Epidermal melanocyte (primary cell): ENCODE results near the gene B4GALT1.

Experiments
- DNase-seq: peaks from one replicate; pipeline ENCODE4 v3.0.0; 2011; ENCODE audit warnings: low spot score; ENCODE audit not compliant: insufficient read length

The B4GALT1 gene, protein sequence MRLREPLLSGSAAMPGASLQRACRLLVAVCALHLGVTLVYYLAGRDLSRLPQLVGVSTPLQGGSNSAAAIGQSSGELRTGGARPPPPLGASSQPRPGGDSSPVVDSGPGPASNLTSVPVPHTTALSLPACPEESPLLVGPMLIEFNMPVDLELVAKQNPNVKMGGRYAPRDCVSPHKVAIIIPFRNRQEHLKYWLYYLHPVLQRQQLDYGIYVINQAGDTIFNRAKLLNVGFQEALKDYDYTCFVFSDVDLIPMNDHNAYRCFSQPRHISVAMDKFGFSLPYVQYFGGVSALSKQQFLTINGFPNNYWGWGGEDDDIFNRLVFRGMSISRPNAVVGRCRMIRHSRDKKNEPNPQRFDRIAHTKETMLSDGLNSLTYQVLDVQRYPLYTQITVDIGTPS

DNA sequence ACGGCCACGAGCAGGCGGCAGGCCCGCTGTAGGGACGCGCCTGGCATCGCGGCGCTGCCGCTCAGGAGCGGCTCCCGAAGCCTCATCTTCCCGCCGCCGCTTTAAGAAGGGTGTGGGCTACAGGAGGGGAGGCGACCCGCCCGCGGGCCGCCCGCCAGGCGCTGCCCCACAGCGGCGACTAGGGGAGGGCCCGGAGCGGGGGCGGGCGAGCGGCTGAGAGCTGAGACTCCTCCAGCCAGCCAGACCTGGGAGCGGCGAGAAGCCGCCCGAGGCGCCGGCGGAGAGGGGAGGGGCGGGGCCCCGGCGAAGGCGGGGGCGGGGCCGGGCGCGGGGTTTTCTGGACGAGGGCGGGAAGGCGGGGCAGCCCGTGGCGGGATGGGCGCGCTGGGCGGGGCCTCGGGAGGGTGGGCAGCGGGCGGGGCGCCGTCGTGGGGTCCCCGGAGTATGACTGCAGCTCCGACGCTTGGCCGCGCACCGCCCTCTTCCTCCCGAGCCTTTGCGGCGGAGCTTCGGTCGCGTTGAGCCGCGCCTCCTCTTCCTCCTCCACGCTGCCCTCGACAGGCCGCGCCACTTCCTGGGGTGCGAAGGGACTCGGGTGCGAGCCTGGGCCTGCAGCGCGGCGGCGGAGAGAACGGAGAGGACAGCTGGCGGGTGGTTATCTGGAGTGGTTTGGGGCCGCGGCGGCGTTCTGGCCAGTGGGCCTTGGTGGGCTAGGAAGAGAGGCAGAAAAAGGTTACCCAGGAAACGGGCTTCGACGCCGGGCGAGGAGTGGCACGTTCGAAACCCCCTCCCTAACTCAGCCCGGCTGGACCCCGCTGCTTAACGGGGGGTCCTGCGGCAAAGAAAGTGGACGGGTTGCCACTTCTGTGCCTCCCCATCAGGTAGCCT is at the start of gene B4GALT1:
Gene B4GALT1 (minus strand): TSS at position 253 of the 888 bp plus-strand sequence. CDS start 167 bp downstream, at position 86.
- DNase-seq = peak; percentile 86

DNA sequence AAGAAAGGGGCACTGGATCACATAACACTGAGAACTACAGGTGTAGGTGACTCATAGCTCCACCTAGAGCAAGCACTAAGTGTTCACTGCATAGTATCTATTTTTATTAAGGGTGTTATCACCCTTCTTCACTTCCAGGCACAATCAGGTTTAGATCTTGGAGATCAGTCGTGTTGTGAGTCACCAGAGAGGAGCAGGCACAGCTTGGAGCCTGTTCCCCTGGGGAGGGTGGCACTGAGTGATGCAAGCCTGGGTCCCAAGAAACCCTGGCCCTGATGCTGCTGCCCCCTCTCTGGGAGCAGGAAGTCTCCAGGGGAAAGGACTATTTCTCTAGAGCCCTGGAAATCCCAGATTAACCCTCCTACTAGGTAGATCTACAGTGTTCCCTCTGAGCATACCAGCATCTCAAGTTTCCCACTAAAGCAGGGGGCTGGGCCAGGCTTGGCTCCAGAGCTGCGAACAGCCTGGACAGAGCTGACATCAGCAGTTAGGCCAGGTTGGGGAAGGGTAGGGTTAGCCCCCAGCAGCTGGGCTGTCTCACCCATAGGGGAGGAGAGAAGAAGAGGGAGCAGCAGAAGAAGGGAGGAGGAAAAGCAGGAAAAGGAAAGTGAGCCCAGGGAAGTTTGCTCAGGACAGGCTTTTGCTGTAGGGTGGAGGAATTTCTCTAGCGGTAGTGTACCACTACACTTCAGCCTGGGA is 44.7 kb upstream of the B4GALT1 start:
- no peak for DNase-seq

DNA sequence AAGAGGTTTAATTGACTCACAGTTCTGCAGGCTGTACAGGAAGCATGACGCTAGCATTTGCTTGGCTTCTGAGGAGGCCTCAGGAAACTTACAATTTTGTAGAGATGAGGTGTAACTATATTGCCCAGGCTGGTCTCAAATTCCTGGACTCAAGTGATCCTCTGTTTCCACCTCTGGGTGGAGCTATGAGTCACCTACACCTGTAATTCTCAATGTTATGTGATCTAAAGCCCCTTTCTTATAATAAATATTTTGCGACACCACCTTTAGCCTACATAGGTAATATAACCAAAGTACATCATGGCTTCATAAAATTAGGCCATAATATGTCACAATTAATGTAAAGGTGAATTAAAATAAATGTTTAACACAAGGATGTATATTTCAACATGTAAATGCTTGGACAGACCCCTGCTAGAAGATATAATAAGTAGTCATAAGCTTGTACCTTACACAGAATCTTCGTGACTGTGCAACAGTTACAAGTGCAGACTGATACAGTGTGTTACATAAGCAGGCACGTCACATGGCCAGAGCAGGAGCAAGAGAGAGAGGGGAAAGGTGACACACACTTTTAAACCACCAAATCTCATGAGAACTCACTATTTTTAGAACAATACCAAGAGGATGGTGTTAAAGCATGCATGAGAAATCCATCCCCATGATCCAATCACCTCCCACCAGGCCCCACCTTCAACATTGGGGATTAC is 43.0 kb upstream of the B4GALT1 start:
- DNase-seq = no peak

DNA sequence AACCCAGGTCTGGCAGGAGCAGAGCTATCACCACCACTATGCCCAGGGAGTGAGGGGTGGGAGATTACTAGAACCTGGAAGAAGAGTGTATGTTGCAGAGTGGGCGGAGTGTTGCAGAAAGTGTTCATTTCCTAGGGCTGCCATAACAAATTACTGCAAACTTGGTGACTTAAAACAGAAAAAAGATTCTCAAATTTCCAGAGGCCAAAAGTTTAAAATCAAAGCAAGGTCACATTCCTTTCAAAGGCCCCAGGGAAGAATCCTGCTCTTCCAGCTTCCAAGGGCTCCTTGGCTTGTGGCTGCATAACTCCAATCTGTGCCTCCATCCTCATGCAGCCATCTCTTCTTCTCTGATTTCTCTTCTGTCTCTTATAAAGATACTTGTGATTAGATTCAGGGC is 42.3 kb upstream of the B4GALT1 start:
- DNase-seq = no peak

DNA sequence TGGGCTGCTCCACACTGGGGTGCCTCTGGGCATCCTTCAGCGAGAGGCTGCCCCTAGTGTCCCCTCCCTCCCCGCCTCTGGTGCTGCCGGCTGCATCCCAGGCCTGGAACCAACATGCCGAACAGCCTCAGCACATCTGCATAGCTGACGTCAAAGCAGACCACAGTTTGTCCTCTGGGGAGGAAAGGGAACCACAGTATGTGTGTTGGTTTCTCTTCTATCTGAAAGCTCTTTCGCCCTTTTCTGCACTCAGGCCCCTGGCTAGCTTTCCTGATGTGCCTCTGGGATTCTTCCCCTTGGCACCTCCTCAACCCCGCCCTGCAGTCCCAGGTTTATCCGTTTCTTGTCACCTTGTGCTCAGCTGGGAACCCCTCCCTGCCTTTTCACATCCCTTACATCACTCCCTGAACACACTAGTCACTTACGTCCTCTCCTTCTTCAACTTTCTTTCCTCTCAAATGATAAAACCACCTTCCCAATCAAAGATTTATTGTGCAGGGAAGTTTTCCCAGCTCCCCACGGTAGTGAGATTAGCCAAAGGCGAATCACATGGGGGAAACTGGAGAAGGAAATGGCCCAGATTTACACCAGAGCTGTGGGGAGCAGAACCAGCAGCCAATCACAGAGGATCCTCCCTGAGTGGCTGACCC is 35.5 kb upstream of the B4GALT1 start:
- peak; percentile 41 for DNase-seq

DNA sequence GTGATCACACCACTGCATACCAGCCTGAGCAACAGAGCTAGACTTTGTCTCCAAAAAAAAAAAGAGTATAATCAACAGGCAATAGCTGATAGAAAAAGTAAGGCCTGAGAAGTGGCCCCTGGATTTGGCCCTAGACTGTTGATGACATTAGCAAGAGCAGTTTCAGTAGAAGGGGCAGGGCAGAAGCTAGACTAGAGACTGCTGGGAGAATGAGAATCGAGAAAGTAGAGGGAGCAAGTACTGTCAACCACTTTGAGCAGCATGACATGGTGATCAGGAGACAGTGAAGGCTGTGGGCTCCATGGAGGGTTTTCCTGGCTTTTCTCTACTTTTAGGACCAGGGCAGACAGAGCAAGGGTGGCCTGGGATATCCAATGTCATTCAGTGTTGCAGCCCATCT is 34.9 kb upstream of the B4GALT1 start:
- DNase-seq = no peak

DNA sequence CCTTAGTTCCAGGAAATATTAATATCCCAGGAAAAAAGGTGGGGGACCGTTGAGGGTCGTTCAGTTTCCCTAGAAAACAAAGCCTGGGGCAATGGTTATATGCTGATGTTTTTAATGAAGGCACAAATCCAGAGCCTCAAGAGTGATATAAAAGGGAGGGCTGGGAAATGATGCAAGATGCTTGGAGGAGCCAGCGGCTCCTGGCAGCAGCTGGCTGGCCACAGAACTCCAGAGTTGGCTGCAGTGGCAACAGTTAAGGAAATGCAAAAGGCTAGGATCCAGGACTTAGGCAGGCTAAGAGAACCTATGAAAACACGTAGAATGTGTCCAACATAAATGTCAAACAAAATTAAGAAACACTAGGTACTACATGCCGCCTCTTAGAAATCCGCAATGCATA is 31.0 kb upstream of the B4GALT1 start:
- no peak for DNase-seq

DNA sequence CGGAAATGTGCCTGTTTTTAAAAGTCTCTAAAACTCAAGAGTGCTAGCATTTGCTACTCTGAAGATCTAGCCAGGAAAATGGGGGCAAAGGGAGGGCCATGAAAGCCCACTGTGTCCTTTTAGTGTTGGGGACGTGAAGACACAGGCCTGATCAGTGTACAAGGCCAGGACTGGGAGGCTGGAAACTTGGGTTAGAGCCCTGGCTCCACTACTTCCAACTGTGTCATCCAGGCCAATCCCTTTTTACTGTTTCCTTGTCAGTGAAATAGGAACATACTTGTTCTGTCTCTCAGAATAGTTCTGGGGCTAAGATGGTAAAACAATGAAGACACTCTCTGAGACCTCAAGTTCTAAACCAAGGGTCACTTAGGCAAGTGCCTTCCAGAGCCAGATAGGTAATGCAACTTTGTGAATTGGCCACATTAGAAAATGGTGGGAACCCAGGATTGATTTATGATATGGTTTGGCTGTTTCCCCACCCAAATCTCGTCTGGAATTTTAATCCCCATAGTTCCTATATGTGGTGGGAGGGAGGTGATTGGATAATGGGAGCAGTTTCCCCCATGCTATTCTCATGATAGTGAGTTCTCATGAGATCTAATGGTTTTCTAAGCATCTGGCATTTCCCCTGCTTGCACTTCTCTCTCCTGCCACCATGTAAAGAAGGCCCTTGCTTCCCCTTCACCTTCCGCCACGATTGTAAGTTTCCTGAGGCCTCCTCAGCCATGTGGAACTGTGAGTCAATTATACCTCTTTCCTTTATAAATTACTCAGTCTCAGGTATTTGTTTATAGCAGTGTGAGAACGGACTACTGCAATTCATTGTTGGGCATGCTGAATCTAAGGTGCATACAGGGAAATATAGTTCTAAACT is 30.4 kb upstream of the B4GALT1 start:
- DNase-seq = no peak

DNA sequence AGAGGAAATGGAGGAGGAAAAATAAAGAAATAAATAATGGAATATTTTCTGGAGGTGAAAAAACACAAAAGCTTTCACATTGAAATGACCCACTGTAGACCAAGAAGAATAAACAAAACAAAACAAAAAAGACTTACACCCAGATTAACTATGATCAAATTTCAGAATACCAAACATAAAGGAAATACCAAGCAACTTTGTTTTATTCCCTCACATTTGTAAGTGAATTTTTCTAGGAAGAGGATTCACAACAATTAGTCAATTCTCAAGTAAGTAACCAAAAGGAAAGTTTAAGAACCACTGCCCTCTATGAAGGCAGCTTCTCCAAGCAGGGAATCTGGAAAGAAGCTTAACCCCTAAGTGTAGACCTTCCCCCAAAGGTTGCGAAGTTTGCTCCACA is 29.6 kb upstream of the B4GALT1 start:
- no peak for DNase-seq

DNA sequence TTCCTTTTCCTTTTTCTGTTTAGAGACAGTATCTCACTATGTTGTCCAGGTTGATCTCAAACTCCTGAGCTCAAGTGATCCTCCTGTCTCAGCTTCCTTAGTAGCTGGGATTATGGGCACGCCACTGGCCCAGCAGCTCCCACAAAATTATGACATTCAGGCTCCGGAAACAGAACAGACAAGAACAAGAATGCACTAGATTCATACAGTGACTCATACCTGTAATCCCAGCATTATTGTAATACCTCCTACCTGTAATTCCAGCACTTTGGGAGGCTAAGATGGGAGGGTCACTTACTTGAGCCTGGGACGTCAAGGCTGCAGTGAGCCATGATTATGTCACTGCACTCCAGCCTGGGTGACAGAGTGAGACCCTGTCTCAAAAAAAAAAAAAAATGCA is 26.7 kb upstream of the B4GALT1 start:
- DNase-seq = no peak

DNA sequence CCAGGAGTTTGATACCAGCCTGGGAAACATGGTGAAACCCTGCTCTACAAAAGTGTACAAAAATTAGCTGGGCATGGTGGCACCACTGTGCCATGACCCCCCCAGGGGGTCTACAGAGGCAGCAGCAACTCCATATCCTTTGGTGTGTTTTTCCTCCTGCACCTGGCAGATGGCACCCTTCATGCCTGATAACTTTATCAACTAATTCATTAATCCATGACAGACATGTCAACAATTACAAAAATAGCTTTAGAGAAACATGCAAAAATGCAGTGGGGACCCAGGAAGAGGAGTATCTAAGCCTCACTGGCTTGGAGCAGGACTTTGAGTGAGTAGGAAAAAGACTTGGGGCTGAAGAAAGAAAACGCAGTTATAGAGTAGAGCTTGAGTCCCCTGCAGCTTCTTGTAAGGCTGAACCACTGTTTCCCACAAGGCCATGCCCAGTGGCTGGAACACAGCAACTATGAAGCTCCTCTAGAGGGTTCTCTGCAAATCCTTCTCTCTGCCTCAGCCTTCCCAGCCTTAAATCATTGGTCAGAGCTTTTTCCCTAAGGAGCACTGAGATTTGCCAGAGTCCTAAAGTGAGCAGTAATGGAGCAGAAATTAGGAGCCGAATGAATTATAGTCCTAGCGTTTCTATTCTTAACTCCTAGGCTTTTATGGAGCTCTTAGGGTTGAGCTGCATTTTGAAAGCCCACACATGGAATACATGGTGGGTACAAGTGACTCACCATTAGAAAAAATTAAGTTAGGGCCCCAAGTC is 25.5 kb upstream of the B4GALT1 start:
- DNase-seq = no peak

DNA sequence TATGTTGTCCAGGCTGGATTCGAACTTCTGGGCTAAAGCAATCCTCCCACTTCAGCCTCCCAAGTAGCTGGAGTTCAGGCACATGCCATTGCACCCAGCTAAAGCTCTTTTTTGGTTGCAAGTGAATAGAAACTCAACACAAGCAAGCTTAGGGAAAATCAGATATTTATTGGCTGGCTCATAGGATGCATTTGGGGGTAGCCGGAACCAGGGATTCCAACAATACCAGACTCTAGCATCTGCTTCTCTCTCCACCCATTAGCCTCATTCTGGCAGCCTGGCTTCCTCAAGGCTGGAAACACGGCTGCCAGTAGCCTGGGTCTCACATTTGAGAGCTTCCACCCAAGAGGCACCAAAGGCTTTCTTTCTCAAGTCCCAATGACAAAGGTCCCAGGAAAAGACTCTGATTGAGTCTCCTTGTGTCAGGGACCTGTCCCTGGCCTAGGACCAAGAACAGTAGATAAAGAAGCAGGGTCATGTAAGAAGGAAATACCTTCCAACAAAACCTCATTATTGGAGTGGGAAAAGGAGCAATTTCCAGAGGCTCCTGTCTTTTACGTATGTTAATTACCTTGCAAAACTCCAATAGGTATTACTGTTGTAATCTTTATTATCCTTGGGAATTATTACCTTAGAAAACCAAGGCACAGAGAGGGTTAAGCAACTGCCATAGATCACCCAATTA is 23.0 kb upstream of the B4GALT1 start:
- no peak for DNase-seq

DNA sequence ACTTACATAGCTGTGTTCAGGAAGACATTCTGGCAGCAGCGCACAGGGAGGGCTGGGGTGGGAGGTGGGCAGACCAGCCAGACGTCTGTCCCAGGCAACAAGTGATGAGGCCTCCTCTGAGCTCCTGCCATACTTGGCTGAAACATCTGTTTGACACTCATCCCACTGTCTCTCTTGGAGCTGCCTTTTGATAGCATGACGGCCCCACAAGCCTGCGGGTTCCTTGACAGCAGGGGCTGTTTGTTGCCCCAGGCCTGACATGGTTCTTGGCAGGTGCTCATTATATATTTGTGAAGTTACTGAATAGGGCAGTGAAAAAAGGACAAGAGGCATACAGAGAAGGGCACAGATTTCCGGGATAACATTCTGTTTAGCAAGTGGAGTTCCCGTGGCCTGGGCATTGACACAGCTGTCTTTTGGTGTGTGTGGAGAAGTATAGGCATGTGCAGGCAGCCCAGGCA is 22.2 kb upstream of the B4GALT1 start:
- no peak for DNase-seq

DNA sequence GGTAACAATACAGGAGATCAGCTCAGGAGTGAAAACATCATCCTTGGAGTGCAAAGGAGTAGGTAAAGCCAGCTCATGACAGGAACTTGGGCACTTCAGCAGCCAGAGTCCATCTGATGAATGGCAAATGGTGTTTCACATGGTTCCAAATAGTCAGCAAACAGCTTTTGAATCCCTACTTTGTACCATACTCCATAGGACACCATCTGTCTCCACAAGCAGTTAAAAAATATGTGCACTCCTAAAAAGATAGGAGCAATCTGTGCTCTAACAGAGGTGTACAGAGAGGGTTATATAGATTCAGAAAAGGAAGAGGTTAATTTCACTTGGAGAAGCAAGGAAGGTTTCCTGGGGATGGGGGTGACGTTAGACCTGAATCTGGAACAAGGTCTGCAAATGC is 21.6 kb upstream of the B4GALT1 start:
- DNase-seq = no peak

DNA sequence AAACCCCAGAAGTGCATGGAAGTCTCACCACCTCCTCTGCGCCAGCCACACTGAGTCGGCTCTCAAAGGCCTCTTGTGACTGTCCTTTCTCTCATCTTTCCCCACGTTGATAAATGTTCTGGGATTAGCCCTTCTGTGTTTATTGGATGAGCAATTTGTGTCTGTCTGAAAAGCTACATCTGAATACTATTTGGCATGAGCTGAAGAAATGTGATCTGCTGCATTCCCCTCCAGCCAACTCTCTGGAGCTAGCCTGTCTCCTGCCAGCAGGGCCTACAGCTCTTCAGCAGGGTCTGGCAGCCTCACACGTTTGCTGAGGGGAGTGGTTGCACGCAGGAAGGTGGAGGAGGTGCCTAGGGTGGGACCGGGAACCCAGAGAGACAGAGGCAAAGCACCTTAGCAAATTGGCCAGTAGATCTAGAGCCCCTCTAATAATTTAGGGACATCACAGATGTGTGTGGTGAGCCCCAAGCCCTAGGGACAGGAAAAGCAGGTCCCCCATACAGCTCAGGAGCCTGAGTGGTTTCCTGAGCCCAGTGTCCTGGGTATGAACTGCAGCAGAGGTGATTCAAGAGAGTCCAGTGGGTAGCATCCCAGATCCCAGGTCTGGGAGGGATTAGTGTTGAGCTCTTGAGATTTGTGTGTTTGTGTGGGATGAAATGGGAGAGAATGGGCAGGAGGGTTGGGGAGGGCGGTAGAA is 20.5 kb upstream of the B4GALT1 start:
- no peak for DNase-seq

DNA sequence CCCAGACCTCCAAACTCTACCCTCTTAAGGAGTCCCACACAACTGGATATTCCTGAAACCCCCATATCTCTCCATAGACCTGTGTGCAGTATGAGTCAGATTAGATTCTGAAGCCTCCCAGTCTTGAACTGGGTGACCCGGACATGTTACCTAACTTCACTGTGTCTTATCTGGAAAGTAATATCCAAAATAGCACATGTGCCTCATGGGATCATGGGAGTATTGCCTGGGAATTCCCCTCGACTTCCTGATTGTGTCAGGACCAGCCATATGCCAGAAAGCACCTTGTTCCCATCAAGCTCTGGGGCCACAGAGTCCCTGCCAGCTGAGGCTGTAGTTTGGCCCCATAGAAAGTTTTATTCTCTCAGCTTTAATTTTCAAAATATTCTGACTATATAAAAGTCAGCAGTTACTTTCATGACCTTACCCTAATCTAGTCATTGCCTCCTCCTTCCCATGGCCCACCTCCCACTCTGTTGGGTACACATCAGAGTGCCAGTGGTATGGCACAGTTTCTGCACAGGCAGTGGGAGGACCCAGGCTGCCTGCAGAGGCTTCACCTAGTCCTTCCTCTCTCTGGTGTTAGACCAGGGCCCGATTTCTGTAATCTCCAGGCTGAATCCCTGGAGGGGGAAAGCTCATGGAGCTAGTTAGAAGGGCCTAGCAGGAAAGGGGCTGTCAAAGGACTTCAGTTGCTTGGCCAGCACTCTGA is 19.5 kb upstream of the B4GALT1 start:
- DNase-seq = no peak

DNA sequence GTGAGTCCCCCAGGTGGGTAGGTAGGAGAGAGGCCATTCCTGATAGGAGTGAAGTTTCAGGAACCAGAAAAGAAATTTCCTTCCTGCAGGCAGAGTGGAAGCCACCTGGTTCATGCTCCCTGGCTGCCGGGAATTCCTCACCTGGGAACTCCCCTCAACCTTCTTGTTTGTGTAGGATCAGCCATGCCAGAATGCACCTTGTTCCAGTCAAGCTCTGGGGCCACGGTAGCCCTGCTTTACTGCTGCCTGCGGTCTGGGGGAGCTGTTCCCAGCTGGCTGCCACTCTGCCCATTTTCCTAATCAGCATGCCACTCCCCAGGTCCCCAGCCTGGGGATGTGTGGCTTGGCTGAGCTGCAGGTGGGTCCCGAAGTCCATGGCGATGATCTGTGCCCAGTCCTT is 18.7 kb upstream of the B4GALT1 start:
- no peak for DNase-seq
